NCI-H460 (cell line): ENCODE measurements around the gene PRSS12. TPM values are rescaled to one million over a fixed set of nuclear protein-coding genes. Genes with fewer than 3 reads are reported as not detected.
"Not testable (repeated sequence)": the region's sequence is repeated elsewhere in the genome, so short reads cannot be mapped to it uniquely, and the experiment has no call there.

Source experiments
- DNase-seq: peaks from one replicate; pipeline ENCODE4 v3.0.0-alpha.2; 2016; ENCODE audit warnings: low read depth; ENCODE audit errors: extremely low read depth
- total RNA-seq: library from RNA; depleted of rRNA; stranded (reverse); fragments of >200 nt; shearing (Covaris generic); gene quantifications from 2 replicates; pipeline ENCODE4 v1.2.3, GENCODE V29; 2014

PRSS12 gene
- total RNA-seq, 1 experiment from 2014 or later, result 1.1 TPM

DNA sequence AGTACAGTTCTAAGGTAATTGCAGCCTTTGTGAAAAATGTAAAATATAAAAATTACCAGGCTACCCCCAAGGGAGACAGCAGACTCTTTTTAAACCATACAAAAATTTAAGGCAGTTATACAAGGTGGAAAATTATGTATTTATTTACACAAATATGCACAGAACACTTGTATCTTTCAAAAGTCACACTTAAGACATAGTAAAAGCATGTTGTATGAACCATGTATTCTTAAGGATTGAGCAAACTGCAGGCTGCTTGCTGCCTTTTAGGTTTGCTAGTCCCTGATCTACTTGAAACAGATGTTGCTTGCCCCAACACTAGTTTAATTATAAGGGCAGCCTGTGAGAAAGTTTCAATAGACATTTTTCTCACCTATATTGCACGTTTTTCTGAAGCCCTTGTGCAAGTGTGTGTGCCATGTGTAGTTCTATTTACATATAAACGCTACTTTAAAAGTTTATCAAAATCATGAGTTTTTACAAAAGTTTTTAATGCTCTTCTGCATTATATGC, 72.8 kb downstream of the PRSS12 start:
- no peak for DNase-seq

DNA sequence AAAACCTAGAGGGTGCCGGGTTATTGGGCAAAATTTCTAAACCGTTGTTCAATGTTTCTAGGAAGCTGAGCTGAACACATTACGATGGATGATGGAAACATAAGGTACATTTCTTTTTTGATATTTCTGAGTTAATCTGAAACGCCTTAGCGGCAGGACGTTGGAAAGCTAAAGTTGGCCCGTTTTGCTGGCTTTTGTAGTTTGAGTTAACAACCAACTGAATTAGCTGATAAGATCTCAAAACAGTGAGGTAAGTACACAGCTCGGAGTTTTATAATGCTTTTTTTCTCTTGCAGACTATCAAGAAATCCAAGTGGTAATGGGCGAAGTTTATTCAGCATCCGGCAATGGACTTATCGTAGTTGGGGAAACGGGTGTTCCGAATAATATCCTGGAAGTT, 73.5 kb downstream of the PRSS12 start:
- DNase-seq, result no peak

DNA sequence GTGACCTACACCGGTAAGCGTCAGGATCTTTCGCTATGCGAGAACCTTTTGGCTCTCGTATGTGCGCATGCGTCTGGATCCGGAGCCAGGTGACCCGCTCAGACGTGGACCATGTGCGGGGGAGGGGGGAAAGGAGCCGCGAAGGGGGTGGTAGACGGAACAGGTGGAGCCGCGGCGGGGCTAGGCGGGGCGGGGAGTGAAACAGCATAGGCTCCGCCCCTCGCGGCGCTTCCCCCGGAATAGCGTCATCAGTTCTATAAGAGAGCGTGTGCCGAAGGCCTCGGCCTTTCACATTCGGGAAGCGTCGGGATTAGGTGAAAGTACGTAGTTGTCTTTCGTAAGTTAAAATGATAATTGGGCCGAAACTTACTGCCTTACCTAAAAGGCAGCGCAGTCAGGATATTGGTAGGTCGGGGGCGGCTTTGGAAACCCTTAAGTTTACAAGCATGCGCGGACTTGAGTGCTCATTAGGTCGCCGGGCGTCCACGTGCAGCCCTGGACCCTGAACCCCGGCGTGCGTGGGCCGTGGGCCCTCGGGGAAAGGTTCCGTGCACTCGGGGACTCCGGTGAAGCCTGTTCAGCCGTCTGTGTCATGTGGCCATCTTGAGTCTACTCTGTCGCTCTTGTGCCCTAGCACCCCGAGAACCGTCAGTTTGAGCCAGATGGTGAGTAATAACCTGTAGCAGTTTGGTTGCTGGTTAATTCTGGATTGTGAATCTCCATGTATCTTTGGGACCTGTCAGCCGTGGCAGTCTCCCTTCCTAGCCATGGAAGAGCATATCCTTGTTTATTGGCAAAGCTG, 74.1 kb downstream of the PRSS12 start:
- DNase-seq, result peak; percentile 93

DNA sequence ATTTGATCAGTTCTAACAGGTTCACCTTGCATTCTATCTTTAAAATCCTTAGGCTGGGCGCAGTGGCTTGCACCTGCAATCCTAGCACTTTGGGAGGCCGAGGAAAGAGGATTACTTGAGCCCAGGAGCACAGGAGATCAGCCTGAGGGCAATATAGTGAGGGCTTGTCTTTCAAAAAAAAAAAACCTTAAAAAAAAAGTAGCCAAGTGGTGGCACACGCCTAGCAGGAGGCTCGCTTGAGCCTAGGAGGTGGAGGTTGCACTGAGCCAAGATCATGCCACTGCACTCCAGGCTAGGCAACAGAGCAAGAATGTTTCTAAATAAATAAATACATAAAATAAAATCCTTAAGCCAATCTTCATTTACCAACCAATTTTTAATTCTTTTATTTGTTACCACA, 75.6 kb downstream of the PRSS12 start:
- no peak for DNase-seq

DNA sequence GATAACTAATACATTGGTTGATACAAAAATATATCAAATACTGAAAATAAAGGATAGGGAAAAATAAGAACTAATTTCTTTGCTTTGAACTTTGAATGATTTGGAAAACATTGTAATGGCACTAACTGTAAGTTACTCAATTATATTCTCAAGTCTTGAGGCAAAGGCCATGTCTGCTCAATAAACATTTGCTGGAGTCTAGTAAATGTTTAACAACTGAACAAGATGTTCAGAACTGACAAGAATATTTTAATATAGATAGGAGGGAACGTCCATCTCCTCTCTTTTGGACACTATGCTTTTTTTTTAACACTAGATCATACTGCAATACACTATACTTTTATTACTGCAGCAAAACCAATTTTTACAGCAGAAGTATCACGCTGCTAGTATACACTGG, 76.2 kb downstream of the PRSS12 start:
- DNase-seq, result no peak

DNA sequence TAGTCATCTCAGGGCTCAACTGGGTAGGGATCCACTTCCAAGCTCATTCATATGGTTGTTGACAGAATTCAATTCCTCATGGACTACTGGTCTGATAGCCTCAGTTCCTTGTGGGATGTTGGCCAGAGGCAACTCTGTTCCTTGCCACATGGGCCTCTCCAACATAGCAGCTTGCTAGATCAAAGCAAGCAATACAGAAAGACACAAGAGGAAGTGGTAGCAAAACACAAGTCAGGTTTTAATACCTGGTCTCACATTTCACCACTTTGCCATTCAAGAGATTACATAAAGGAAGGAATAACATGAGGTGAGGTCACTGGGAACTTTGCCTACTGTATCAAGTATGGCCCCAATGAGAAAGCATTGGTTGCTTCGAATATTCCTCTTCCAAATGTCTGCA, 79.2 kb downstream of the PRSS12 start:
- no peak for DNase-seq

DNA sequence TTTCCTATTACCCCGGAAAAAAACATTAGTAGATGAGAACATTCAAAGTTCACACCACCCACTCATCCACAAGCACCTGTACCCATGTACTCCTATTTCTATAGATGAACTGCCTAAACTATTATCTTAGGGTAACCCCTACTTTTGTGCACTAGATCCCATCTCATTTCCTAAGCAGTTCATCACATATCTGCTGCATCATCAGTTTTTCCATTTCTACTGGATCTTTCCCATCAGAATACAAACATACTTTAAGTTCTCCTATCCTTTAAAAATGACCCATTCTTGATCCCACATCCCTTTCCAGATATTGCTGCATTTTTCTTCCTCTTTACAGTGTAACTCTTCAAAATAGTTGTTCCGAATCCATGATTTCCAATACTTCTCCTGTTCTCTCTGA, 81.0 kb downstream of the PRSS12 start:
- no peak for DNase-seq

DNA sequence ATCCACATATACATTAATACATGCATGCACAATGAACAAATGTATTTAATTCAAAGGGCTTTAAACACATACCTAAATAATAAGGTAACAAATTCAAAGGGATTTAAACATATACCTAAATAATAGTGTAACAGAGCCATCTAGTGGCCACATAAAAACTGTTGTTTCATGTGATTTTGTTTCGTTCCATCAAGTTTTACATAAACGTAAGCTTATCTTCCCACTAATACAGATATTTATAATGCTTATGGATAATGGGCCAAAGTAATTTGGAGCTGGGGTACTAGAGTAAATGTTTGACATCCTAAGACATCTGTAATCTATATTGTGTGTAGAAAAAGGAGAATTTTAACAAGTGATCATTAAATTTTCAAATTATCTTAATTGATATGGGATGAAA, 82.3 kb downstream of the PRSS12 start:
- DNase-seq, result no peak

DNA sequence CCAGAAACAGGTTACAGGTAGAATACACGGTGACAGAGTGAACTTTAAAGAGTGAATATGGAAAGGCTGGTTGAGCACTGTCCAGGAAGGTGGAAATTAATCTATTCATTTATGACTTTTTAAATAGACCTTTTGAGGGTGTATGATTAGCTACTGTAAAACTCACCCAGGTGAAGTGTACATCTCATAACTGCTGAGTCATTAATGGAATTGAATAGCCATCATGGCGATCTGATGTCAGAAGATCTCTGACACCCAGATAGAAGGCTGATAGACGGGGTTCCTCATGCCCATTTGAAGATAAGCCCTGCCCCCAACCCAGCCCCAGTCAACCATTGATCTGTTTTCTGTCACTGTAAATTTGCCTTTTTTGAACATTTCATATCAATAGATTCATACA, 84.0 kb downstream of the PRSS12 start:
- no peak for DNase-seq

DNA sequence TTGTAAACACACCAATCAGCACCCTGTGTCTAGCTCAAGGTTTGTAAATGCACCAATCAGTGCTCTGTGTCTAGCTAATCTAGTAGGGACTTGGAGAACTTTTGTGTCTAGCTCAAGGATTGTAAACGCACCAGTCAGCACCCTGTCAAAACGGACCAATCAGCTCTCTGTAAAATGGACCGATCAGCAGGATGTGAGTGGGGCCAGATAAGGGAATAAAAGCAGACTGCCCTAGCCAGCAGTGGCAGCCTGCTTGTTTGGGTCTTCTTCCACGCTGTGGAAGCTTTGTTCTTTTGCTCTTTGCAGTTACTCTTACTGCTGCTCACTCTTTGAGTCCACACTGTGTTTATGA, 86.7 kb downstream of the PRSS12 start:
- not testable (repeated sequence) for DNase-seq

DNA sequence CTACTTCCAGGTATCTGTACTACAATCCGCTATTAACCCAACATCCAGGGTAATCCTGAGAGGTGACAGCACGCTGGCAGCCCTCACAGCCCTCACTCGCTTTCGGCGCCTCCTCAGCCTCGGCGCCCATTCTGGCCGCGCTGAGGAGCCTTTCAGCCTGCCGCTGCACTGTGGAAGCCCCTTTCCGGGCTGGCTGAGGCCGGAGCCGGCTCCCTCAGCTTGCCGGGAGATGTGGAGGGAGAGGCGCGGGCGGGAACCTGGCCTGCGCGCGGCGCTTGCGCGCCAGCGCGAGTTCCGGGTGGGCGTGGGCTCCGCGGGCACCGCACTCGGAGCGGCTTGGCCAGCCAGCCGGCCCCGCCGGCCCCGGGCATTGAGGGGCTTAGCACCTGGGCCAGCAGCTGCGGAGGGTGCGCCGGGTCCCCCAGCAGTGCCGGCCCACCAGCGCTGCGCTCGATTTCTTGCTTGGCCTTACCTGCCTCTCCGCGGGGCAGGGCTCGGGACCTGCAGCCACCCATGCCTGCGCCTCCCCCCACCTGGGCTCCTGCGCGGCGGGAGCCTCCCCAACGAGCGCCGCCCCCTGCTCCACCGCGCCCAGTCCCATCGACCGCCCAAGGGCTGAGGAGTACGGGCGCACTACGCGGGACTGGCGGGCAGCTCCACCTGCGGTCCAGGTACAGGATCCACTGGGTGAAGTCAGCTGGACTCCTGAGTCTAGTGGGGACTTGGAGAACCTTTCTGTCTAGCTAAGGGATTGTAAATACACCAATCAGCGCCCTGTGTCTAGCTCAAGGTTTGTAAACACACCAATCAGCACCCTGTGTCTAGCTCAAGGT, 87.3 kb downstream of the PRSS12 start:
- DNase-seq, result no peak

DNA sequence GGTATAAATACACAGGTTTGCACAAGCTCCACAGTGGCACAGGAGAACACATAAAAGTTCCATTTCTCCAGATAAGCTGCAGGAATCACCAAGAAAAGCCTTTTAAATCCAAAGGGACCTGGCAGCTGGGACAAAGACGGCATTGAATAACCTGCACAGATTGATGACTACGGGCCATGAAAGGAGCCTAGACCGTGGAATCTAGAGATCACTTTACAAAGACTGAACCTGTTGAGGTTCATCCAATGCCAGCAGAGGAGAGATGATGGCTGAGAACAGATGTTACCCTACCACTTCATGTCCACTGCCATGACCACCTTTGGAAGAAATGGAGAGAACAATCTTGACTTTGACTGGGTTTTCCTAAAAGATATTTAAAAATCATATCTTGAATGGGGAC, 88.7 kb downstream of the PRSS12 start:
- no peak for DNase-seq

DNA sequence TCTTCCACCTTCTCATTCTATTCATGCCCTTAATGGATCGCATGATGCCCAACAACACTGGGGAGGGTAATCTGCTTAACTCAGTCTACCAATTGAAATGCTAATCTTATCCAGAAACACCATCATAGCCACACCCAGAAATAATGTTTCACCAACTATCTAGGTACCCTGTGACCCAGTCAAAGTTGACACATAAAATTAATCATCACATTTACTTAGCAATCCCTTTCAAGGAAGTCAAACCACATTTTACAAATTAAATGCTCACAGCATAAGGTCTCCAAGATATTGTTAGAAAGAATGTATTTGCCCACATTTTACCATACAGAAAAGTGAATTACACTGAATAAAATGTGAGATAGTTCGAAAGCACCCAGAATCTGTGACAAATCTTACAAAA, 92.5 kb downstream of the PRSS12 start:
- no peak for DNase-seq

DNA sequence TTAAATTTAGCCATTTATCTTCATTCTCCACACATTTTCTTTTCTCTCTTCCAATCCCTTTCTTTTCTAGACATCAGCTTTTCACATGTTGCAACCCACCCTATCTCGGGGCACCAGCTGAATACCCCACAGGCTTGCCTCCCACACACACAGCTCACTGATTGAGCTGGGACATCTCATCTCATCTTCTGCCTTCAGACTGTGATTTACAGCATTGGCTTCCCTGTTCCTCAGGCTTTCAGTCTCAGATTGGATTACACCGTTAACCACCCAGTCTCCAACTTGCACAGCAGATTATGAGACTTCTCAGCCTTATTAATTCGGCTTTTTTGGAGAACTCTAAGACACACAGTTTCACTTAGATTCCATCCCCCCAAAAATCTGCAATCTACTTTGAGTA, 93.7 kb downstream of the PRSS12 start:
- DNase-seq, result no peak

DNA sequence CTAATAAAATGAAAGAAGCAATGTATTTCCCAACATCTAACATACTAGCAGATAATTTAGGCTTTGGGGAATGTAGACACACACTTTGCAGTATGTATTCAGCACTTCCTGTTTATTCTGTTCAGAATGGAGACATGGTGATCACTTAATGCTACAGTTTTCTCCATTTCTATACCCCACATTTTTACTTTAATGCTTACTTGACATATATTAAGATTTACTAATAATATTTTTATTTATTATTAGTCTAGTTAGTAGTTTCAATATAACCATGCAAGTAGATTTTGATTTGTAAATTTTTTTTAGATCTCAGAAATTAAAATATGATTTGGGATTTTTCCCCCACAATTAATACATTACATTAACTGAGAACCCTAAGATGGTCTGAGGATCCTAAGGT, 98.4 kb downstream of the PRSS12 start:
- no peak for DNase-seq

DNA sequence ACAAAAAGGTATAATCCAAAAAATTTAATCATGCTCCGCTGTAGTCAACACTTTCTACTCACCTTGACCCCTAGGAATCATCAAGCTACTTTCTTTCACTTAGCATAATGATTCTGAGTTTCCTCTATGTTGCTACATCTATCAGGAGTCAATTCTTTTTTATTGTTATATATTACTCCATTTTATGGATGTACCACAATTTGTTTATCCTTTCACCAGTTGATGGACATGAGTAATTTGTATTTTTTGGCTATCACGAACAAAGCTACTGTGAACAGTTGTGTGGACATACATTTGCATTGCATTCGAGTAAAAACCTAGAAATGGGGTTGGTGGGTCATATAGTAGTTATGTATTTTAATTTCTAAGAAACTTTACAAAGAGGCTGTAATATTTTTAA, 102.9 kb downstream of the PRSS12 start:
- no peak for DNase-seq

DNA sequence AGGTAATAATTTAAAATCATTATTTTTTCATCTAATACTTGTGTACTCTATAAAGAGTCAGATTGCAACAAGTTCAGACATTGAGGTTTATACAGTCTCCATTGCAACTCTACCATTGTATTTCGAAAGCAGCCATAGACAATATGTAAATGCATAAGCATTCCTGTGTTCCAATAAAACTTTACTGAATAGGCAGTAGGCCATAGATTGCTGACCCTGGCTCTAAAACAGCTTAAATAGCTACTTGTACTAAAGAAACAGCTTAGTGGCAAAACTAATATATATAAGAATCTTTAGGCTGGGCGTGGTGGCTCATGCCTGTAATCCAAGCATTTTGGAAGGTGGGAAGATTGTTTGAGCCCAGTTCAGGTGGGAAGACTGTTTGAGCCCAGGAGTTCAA, 115.3 kb downstream of the PRSS12 start:
- no peak for DNase-seq

DNA sequence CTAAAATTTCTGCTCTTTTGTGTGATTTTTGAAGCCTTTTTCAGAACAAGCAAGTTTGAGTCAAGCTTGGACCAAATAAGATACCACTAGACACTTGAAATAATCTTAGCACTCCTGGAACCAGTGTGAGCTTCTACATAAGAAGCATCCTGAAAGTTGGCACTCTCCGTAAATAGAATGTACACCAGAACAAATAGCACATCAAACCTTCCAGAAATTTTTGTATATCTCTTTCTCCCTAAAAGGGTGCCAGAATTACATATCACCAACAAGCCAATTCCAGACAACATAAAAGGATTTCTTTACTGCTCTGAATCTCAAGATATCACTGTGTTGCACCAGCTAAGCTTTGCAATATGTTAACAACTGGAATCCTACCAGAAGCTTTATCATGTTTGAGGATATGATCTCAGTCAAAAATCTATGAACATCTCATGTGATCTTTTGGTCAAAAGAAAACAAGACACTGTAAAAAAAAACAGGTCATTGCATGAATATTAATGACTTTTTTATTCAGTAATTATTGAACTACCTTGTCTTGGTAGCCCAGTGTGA, 117.2 kb downstream of the PRSS12 start:
- no peak for DNase-seq
